K562 (cell line): ENCODE data around the gene ZNRF1. TPM values are rescaled to one million over a fixed set of nuclear protein-coding genes. Genes with fewer than 3 reads are reported as not detected.

Experiments used
- BHLHE40 ChIP-seq: IDR thresholded peaks from 2 replicates; pipeline ENCODE4 v1.6.1; 2011; ENCODE audit warnings: low read length, improper control_type of control experiment
- GABPA ChIP-seq: fragments of 200-800 bp; sonication (Bioruptor generic); conservative IDR thresholded peaks from 2 replicates; pipeline ENCODE4 v1.6.1; 2016; ENCODE audit warnings: low read depth, missing genetic modification characterization, missing compliant biosample characterization
- JUN ChIP-seq, 2 experiments: sonication (generic) in 1 of 2; formaldehyde crosslinking in 1 of 2; IDR thresholded peaks; 2 replicates each; pipeline versions ENCODE4 v1.6.1 to v1.8.0; 2012 to 2022; ENCODE audit warnings: borderline replicate concordance in 2 of 2, mild to moderate bottlenecking in 2 of 2, improper control_type of control experiment in 1 of 2, low read depth in 1 of 2, low read length in 1 of 2, missing genetic modification reagents in 1 of 2
- MEF2D ChIP-seq: conservative IDR thresholded peaks from 2 replicates; pipeline ENCODE4 v1.6.1; 2016; ENCODE audit warnings: low read depth, missing genetic modification characterization, missing compliant biosample characterization
- NCOA2 ChIP-seq, 2 experiments: fragments of 450-650 bp; IDR thresholded peaks; 2 replicates each; pipeline ENCODE4 v1.6.1; 2018; ENCODE audit warnings: mild to moderate bottlenecking in 2 of 2, moderate library complexity in 1 of 2; ENCODE audit not compliant: partially characterized antibody in 2 of 2
- NCOA6 ChIP-seq: fragments of 450-650 bp; IDR thresholded peaks from 2 replicates; pipeline ENCODE4 v1.6.1; 2017; ENCODE audit warnings: mild to moderate bottlenecking
- NFIX ChIP-seq: fragments of 250-450 bp; sonication (Bioruptor Pico); IDR thresholded peaks from 2 replicates; pipeline ENCODE4 v1.4.0; 2020; ENCODE audit warnings: low read depth, mild to moderate bottlenecking, moderate library complexity
- NRF1 ChIP-seq, 2 experiments: fragments of 450-650 bp; IDR thresholded peaks in 1 of 2; conservative IDR thresholded peaks in 1 of 2; 2 replicates each; pipeline ENCODE4 v1.6.1; 2014; ENCODE audit warnings: mild to moderate bottlenecking in 2 of 2
- PTBP1 ChIP-seq: fragments of 200-400 bp; formaldehyde crosslinking; IDR thresholded peaks from 2 replicates; pipeline ENCODE4 v1.6.1; 2017; ENCODE audit warnings: low read depth, low read length
- SRSF7 ChIP-seq: fragments of 200-400 bp; formaldehyde crosslinking; optimal IDR thresholded peaks from 2 replicates; pipeline ENCODE3; 2017; ENCODE audit warnings: mild to moderate bottlenecking, low read depth, low read length
- ZNF175 ChIP-seq: fragments of 200-800 bp; sonication (Bioruptor generic); IDR thresholded peaks from 2 replicates; pipeline ENCODE4 v1.6.1; 2016; ENCODE audit warnings: low read depth, mild to moderate bottlenecking, missing genetic modification characterization, missing compliant biosample characterization
- ZNF384 ChIP-seq: IDR thresholded peaks from 2 replicates; pipeline ENCODE4 v1.6.1; 2012; ENCODE audit warnings: low read depth, low read length, improper control_type of control experiment
- ZNF764 ChIP-seq: fragments of 250-450 bp; sonication (Bioruptor Pico); IDR thresholded peaks from 2 replicates; pipeline ENCODE4 v1.4.0; 2020; ENCODE audit warnings: low read depth, mild to moderate bottlenecking, moderate library complexity
- polyA plus RNA-seq, 8 experiments: library from polyadenylated mRNA; depleted of rRNA in 4 of 8; stranded (reverse) in 5 of 8; unstranded in 3 of 8; fragments of >200 nt; fragmentation: Nextera tagmentation in 2 of 8; fragmentation: Illumina TruSeq in 1 of 8; extraction: Ambion mirVana in 2 of 8; extraction: Trizol in 1 of 8; gene quantifications; 2 replicates each; pipeline versions ENCODE4 v1.2.1 to v1.2.3, GENCODE V29; 2011 to 2014; ENCODE audit warnings: inconsistent platforms in 1 of 8, missing spikeins in 1 of 8
- total RNA-seq, 7 experiments: library from RNA; depleted of rRNA in 6 of 7; stranded (reverse); fragments of >200 nt in 6 of 7; fragmentation: Illumina TruSeq in 2 of 7; extraction: Trizol in 2 of 7; gene quantifications; 2 replicates each; pipeline versions ENCODE4 v1.2.1 to v1.2.3, GENCODE V29; 2011 to 2021; ENCODE audit warnings: low replicate concordance in 1 of 7
- TF ChIP-seq, protein P1 (sequence below): fragments of 250-450 bp; sonication (Bioruptor Pico); IDR thresholded peaks from 2 replicates; pipeline ENCODE4 v1.8.0; 2021; ENCODE audit warnings: mild to moderate bottlenecking, moderate library complexity
- TF ChIP-seq, protein P2 (sequence below): fragments of 200-800 bp; sonication (Bioruptor generic); IDR thresholded peaks from 2 replicates; pipeline ENCODE4 v1.6.1; 2017; ENCODE audit warnings: missing genetic modification characterization, missing compliant biosample characterization
- TF ChIP-seq, protein P3 (sequence below): IDR thresholded peaks from 3 replicates; pipeline ENCODE4 v1.6.1; 2011; ENCODE audit warnings: borderline replicate concordance, mild to moderate bottlenecking; ENCODE audit not compliant: insufficient read length, insufficient read depth
- TF ChIP-seq, protein P4 (sequence below): fragments of 250-450 bp; sonication (Bioruptor Pico); IDR thresholded peaks from 2 replicates; pipeline ENCODE4 v1.9.0; 2021; ENCODE audit warnings: mild to moderate bottlenecking, inconsistent platforms

ZNRF1 gene
- total and polyA plus RNA-seq, 9 of the 15 experiments (the other 6 are each of a cell fraction or from before 2014, with no cell fraction given) = 9.5 to 37.7 (median 20.0) TPM

DNA sequence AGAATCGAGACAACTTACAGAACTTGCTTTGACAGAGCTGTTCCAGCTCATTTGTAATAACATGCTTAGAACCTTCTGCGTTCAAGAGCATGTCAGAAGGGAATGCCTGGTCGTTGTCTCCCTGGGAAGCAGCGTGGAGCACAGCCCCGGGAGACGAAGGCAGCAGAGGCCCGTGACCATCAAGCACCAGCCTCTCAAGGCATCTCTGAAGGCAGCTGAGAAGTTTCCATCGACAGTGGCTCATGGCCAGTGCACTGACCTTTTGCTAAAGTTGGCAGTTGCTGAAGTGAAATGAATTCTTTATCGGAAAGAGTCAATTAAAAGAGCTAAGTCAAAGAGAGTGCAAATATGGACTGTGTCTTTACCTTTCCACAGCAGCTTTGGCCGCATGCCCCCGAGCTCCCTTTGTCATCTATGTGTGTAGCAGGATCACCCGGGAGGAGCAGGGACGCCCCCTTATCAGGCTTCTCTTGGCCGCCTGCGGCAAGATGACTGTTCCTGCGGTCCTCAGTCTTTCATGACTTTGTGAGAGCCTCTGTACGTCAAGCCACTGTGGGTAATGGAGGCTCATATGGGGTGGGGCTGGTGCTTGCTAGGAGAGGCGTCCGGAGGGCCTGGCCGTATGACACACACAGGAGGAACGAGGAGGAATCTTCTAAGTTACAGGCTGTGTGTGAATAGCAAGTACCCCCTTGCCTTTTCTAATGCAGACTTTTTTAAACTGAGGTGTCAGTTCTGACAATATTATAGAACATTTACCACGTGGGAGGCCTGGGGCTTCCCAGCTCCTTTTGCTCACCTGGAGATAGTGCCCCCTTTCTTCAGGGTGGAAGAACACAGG, 63.5 kb downstream of the ZNRF1 start (continued):
- TF ChIP-seq, protein P1, sequence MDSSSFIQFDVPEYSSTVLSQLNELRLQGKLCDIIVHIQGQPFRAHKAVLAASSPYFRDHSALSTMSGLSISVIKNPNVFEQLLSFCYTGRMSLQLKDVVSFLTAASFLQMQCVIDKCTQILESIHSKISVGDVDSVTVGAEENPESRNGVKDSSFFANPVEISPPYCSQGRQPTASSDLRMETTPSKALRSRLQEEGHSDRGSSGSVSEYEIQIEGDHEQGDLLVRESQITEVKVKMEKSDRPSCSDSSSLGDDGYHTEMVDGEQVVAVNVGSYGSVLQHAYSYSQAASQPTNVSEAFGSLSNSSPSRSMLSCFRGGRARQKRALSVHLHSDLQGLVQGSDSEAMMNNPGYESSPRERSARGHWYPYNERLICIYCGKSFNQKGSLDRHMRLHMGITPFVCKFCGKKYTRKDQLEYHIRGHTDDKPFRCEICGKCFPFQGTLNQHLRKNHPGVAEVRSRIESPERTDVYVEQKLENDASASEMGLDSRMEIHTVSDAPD (CRISPR knock-in tag) = no peak
- TF ChIP-seq NCOA2 (IDR thresholded peaks at IDR 0.05; ENCODE audit: partially characterized antibody in 2 of 2) = no peak
- no peak for TF ChIP-seq SRSF7
- TF ChIP-seq, protein P2, sequence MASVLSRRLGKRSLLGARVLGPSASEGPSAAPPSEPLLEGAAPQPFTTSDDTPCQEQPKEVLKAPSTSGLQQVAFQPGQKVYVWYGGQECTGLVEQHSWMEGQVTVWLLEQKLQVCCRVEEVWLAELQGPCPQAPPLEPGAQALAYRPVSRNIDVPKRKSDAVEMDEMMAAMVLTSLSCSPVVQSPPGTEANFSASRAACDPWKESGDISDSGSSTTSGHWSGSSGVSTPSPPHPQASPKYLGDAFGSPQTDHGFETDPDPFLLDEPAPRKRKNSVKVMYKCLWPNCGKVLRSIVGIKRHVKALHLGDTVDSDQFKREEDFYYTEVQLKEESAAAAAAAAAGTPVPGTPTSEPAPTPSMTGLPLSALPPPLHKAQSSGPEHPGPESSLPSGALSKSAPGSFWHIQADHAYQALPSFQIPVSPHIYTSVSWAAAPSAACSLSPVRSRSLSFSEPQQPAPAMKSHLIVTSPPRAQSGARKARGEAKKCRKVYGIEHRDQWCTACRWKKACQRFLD (CRISPR knock-in tag) = peak; percentile 93
- TF ChIP-seq BHLHE40 = no peak
- no peak for TF ChIP-seq ZNF384
- 0 out of 4 replicates have a peak, but pooled peaks of 1 of the 2 experiments have one; percentile 28 for TF ChIP-seq NRF1 (conservative IDR thresholded peaks at IDR 0.05 in 1 of 2, IDR thresholded peaks at IDR 0.05 in 1 of 2)
- TF ChIP-seq GABPA (tag) = no peak
- TF ChIP-seq NCOA6 = no peak
- TF ChIP-seq PTBP1 = no peak
- no peak for TF ChIP-seq JUN (IDR thresholded peaks at IDR 0.05; ENCODE audit: borderline replicate concordance, low read depth, low read length)
- peak; percentile 66; the same call in 1 of the 2 replicates for TF ChIP-seq JUN (CRISPR knock-in tag; IDR thresholded peaks at IDR 0.05; ENCODE audit: borderline replicate concordance)
- TF ChIP-seq ZNF764 (CRISPR knock-in tag) = 0 out of 2 replicates have a peak, but pooled peaks have one; percentile 42
- TF ChIP-seq, protein P3, sequence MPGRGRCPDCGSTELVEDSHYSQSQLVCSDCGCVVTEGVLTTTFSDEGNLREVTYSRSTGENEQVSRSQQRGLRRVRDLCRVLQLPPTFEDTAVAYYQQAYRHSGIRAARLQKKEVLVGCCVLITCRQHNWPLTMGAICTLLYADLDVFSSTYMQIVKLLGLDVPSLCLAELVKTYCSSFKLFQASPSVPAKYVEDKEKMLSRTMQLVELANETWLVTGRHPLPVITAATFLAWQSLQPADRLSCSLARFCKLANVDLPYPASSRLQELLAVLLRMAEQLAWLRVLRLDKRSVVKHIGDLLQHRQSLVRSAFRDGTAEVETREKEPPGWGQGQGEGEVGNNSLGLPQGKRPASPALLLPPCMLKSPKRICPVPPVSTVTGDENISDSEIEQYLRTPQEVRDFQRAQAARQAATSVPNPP = no peak
- TF ChIP-seq MEF2D (tag) = 0 out of 2 replicates have a peak, but pooled peaks have one; percentile 19
- TF ChIP-seq, protein P4, sequence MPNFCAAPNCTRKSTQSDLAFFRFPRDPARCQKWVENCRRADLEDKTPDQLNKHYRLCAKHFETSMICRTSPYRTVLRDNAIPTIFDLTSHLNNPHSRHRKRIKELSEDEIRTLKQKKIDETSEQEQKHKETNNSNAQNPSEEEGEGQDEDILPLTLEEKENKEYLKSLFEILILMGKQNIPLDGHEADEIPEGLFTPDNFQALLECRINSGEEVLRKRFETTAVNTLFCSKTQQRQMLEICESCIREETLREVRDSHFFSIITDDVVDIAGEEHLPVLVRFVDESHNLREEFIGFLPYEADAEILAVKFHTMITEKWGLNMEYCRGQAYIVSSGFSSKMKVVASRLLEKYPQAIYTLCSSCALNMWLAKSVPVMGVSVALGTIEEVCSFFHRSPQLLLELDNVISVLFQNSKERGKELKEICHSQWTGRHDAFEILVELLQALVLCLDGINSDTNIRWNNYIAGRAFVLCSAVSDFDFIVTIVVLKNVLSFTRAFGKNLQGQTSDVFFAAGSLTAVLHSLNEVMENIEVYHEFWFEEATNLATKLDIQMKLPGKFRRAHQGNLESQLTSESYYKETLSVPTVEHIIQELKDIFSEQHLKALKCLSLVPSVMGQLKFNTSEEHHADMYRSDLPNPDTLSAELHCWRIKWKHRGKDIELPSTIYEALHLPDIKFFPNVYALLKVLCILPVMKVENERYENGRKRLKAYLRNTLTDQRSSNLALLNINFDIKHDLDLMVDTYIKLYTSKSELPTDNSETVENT = peak; percentile 21; the same call in 1 of the 2 replicates
- no peak for TF ChIP-seq NFIX (CRISPR knock-in tag)
- TF ChIP-seq ZNF175 (CRISPR knock-in tag) = 0 out of 2 replicates have a peak, but pooled peaks have one; percentile 50
